Astrocyte (in vitro differentiated cells and primary cell): ENCODE measurements around the gene MGAT5.

Experiments
- EZH2 ChIP-seq: IDR thresholded peaks from 2 replicates; pipeline ENCODE4 v1.6.1; 2012; ENCODE audit warnings: mild to moderate bottlenecking, low read length, inconsistent platforms; ENCODE audit not compliant: insufficient read depth
- TF ChIP-seq, protein P1 (sequence below): IDR thresholded peaks from 2 replicates; pipeline ENCODE4 v1.5.1; 2011; ENCODE audit warnings: low read depth, mild to moderate bottlenecking, inconsistent platforms, low read length, moderate library complexity; ENCODE audit not compliant: insufficient read depth

DNA sequence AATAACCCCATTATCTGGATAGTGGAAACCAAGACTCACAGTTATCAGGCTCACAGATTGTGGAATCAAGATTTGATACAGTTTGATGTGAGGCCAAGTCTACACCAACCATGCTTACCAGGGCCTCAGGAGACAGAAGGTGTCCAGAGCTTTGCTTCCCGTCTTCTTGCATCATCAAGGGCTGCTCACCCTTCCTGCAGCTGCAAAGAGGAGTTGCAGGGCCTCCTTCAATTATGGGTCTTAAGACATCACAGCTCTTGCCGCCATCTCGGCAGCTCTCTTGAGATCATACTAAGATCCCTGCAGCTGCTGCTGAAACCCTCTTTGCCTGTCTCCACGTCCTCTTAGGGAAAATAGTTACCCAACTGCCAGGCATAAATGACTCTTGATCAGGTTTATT, 176.0 kb downstream of the MGAT5 start:
- TF ChIP-seq, protein P1, sequence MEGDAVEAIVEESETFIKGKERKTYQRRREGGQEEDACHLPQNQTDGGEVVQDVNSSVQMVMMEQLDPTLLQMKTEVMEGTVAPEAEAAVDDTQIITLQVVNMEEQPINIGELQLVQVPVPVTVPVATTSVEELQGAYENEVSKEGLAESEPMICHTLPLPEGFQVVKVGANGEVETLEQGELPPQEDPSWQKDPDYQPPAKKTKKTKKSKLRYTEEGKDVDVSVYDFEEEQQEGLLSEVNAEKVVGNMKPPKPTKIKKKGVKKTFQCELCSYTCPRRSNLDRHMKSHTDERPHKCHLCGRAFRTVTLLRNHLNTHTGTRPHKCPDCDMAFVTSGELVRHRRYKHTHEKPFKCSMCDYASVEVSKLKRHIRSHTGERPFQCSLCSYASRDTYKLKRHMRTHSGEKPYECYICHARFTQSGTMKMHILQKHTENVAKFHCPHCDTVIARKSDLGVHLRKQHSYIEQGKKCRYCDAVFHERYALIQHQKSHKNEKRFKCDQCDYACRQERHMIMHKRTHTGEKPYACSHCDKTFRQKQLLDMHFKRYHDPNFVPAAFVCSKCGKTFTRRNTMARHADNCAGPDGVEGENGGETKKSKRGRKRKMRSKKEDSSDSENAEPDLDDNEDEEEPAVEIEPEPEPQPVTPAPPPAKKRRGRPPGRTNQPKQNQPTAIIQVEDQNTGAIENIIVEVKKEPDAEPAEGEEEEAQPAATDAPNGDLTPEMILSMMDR: no peak
- TF ChIP-seq EZH2: no peak
